ENCODE data around the gene CRIP2.

Gene CRIP2

GRCh38 chr14:105474483-105475268 lies at the start of gene CRIP2:
TSS of gene CRIP2 (plus strand) at chr14:105474821. CDS start at chr14:105474863, 42 bp downstream.
- no peak for DNase-seq (ENCODE audit: low spot score)

- DNase-seq (ENCODE audit: low spot score), result no peak
These were observed 49.8 kb upstream of the CRIP2 start for GRCh38 chr14:105424861-105425260.

- no peak for DNase-seq (ENCODE audit: low spot score)
These were observed 48.8 kb upstream of the CRIP2 start for GRCh38 chr14:105425823-105426247.

- DNase-seq (ENCODE audit: low spot score), result no peak
These were observed 48.0 kb upstream of the CRIP2 start for GRCh38 chr14:105426416-105427130.

GRCh38 chr14:105427412-105427811 lies 47.2 kb upstream of the CRIP2 start:
- no peak for DNase-seq (ENCODE audit: low spot score)

- DNase-seq (ENCODE audit: low spot score), result no peak
These were observed 46.6 kb upstream of the CRIP2 start for GRCh38 chr14:105427936-105428485.

GRCh38 chr14:105430042-105430441 lies 44.6 kb upstream of the CRIP2 start:
- DNase-seq (ENCODE audit: low spot score), result no peak

- DNase-seq (ENCODE audit: low spot score), result no peak
These were observed 44.1 kb upstream of the CRIP2 start for GRCh38 chr14:105430565-105430964.

GRCh38 chr14:105431256-105431655 lies 43.4 kb upstream of the CRIP2 start:
- no peak for DNase-seq (ENCODE audit: low spot score)

- DNase-seq (ENCODE audit: low spot score), result no peak
These were observed 42.0 kb upstream of the CRIP2 start for GRCh38 chr14:105432657-105433056.

GRCh38 chr14:105433161-105433605 lies 41.4 kb upstream of the CRIP2 start:
- no peak for DNase-seq (ENCODE audit: low spot score)

GRCh38 chr14:105436402-105436801 lies 38.2 kb upstream of the CRIP2 start:
- DNase-seq (ENCODE audit: low spot score), result no peak

GRCh38 chr14:105436891-105437722 lies 37.5 kb upstream of the CRIP2 start:
- no peak for DNase-seq (ENCODE audit: low spot score)

GRCh38 chr14:105437723-105438500 lies 36.7 kb upstream of the CRIP2 start:
- DNase-seq (ENCODE audit: low spot score), result no peak

GRCh38 chr14:105439179-105439578 lies 35.4 kb upstream of the CRIP2 start:
- DNase-seq (ENCODE audit: low spot score), result no peak

GRCh38 chr14:105439710-105440553 lies 34.7 kb upstream of the CRIP2 start:
- peak; percentile 71 for DNase-seq (ENCODE audit: low spot score)

- DNase-seq (ENCODE audit: low spot score), result no peak
These were observed 34.1 kb upstream of the CRIP2 start for GRCh38 chr14:105440554-105440900.

GRCh38 chr14:105440992-105441391 lies 33.6 kb upstream of the CRIP2 start:
- no peak for DNase-seq (ENCODE audit: low spot score)

- DNase-seq (ENCODE audit: low spot score), result no peak
These were observed 32.5 kb upstream of the CRIP2 start for GRCh38 chr14:105442125-105442524.

- no peak for DNase-seq (ENCODE audit: low spot score)
These were observed 31.8 kb upstream of the CRIP2 start for GRCh38 chr14:105442834-105443233.
